Measurements from ENCODE around the gene PMM2.
"Not testable (repeated sequence)": the region's sequence is repeated elsewhere in the genome, so short reads cannot be mapped to it uniquely, and the experiment has no call there.

Gene PMM2

GRCh38 chr16:8812162-8812843 is 14.7 kb downstream of the PMM2 start:
- no peak for TF ChIP-seq JUND (IDR thresholded peaks at IDR 0.05; ENCODE audit: low read depth)
- in situ Hi-C loops (cut with HindIII; ENCODE audit: low pct_unique_long_range_greater_than_20kb, low sequenced_read_pairs): no loop called here
- no peak for DNase-seq (ENCODE audit: low read depth in 1 of 2, low spot score in 1 of 2)

GRCh38 chr16:8814095-8814806 is 16.6 kb downstream of the PMM2 start:
- in situ Hi-C loops (cut with HindIII; ENCODE audit: low pct_unique_long_range_greater_than_20kb, low sequenced_read_pairs): no loop called here
- TF ChIP-seq JUND (IDR thresholded peaks at IDR 0.05; ENCODE audit: low read depth): no peak
- no peak for DNase-seq (ENCODE audit: low read depth in 1 of 2, low spot score in 1 of 2)

- no peak for TF ChIP-seq JUND (IDR thresholded peaks at IDR 0.05; ENCODE audit: low read depth)
- in situ Hi-C loops (cut with HindIII; ENCODE audit: low pct_unique_long_range_greater_than_20kb, low sequenced_read_pairs): no loop called here
- no peak for DNase-seq (ENCODE audit: low read depth in 1 of 2, low spot score in 1 of 2)
Measured at GRCh38 chr16:8816967-8817655, 19.5 kb downstream of the PMM2 start.

DNA sequence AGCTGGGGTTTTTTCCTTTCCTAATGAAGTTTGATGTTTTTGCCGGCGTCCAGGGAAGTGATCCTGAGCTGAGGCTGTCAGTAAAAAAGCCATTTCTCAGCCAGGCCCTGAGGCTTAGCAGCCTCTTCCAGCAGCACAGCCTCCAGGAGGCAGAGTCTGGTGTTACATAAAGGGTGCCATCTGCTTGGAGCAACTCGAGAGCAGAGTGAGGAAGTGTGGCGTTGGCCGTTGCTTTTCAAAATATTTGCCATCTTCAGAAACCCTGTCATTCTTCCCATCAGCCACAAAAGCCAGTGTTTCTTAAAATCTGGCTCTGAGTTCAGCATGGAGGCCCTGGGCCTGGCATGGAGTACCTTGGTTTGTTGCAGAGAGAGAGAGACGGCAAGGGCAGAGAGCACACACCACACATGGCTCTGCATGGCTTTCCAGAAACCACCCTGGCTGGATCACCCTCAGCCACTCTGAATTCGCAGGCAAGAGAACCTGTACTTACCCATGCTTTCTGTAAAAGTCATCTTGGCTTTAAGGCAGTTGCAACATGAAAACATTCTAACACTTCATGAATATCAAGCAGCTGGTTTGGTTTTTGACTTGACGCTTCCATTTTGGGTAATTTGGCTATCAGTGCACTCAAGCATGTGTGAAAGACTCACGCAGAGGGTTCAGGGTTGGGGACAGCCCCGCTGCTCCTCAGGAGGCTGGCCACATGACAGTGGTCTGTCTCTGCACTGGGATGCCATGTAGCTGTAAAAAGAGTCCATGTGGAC is 21.0 kb downstream of the PMM2 start:
- DNase-seq (ENCODE audit: low read depth in 1 of 2, low spot score in 1 of 2): no peak
- in situ Hi-C loops (cut with HindIII; ENCODE audit: low pct_unique_long_range_greater_than_20kb, low sequenced_read_pairs): no loop called here
- TF ChIP-seq JUND (IDR thresholded peaks at IDR 0.05; ENCODE audit: low read depth): no peak

DNA sequence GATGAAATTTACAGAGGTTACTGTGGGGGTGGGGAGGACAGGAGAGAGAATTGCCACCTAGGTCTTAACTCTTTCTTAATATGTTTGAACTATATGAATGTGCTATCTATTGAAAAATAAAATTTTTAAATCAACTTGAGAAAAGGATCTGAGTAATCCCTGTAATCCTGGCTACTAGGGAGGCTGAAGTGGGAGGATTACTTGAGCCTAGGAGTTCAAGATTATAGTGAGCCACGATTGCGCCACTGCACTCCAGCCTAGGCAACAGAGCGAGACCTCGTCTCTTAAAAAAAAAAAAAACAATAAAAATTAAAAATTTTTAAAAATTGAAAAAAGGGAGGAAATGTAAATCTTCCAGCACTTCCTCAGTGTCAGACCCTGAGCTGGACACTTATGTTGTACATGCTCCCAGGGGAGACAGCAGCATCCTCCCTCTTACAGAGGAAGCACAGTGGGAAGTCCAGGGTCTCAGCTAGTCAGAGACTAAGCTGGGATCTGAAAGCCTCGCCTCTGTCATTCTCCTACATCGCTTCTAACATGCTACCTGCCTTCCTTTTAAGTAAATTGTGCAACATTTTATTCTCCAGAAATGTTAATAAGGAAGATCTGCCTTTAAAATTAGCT is 21.9 kb downstream of the PMM2 start:
- in situ Hi-C loops (cut with HindIII; ENCODE audit: low pct_unique_long_range_greater_than_20kb, low sequenced_read_pairs): no loop called here
- no peak for DNase-seq (ENCODE audit: low read depth in 1 of 2, low spot score in 1 of 2)

GRCh38 chr16:8822403-8822802 is 24.8 kb downstream of the PMM2 start:
- no peak for DNase-seq (ENCODE audit: low read depth in 1 of 2, low spot score in 1 of 2)
- in situ Hi-C loops (cut with HindIII; ENCODE audit: low pct_unique_long_range_greater_than_20kb, low sequenced_read_pairs): no loop called here
- no peak for TF ChIP-seq JUND (IDR thresholded peaks at IDR 0.05; ENCODE audit: low read depth)

More for the DNA sequence above, 21.9 kb downstream of the PMM2 start:
- no peak for TF ChIP-seq JUND (IDR thresholded peaks at IDR 0.05; ENCODE audit: low read depth)

DNA sequence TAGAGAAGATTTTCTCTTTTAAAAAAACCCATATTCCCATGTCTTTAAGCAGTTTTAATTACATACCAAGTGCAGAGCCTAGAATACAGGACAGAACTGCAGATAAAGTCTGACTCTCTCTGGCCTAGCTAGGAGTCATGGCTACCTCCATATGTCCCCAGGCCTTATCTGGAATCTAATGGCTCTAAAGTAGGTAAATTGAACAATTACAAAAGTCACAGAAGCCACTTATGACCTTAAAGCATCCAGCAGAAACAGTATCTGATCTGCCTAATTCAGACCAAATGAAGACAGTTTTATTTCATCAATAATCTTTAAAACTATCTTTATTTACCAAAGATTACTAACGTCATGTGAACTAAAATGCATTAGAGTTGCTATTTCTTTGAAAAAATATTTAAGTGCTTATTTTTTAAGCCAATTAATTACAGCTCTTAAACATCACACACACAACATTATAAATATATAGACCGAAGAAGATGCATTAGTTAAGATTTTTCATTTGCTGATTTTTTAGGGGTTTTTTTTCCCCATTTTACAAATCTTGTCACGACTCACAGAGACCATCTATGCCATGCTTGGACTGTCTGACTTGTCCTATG is 28.7 kb downstream of the PMM2 start:
- no peak for TF ChIP-seq JUND (IDR thresholded peaks at IDR 0.05; ENCODE audit: low read depth)
- in situ Hi-C loops (cut with HindIII; ENCODE audit: low pct_unique_long_range_greater_than_20kb, low sequenced_read_pairs): no loop called here
- DNase-seq (ENCODE audit: low read depth in 1 of 2, low spot score in 1 of 2): no peak

- TF ChIP-seq JUND (IDR thresholded peaks at IDR 0.05; ENCODE audit: low read depth): no peak
- in situ Hi-C loops (cut with HindIII; ENCODE audit: low pct_unique_long_range_greater_than_20kb, low sequenced_read_pairs): no loop called here
- no peak for DNase-seq (ENCODE audit: low read depth in 1 of 2, low spot score in 1 of 2)
Measured at GRCh38 chr16:8828541-8829165, 31.0 kb downstream of the PMM2 start.

GRCh38 chr16:8831450-8831849 is 33.8 kb downstream of the PMM2 start:
- no peak for DNase-seq (ENCODE audit: low read depth in 1 of 2, low spot score in 1 of 2)
- no peak for TF ChIP-seq JUND (IDR thresholded peaks at IDR 0.05; ENCODE audit: low read depth)
- in situ Hi-C loops (cut with HindIII; ENCODE audit: low pct_unique_long_range_greater_than_20kb, low sequenced_read_pairs): no loop called here

- TF ChIP-seq JUND (IDR thresholded peaks at IDR 0.05; ENCODE audit: low read depth): no peak
- in situ Hi-C loops (cut with HindIII; ENCODE audit: low pct_unique_long_range_greater_than_20kb, low sequenced_read_pairs): no loop called here
- no peak for DNase-seq (ENCODE audit: low read depth in 1 of 2, low spot score in 1 of 2)
Measured at GRCh38 chr16:8831871-8832716, 34.5 kb downstream of the PMM2 start.

DNA sequence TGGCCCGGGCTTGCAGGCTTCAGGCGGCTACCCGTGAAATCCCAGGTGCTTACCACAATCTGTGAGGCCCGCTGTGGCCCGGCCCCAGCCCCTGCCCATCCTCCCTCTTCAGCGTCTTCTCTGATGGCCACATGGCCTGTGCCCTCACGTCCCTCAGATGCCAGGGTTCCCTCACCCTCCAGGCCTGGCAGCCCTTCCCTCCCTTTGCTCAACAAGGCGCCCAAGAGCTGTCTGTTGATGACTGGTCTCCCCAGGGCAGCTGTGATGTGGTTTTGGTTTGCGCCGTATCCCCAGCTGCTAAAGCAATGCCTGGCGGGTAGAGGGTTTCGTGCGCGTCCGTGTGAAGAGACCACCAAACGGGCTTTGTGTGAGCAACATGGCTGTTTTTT is 35.1 kb downstream of the PMM2 start:
- no peak for TF ChIP-seq JUND (IDR thresholded peaks at IDR 0.05; ENCODE audit: low read depth)
- no peak for DNase-seq (ENCODE audit: low read depth in 1 of 2, low spot score in 1 of 2)
- in situ Hi-C loops (cut with HindIII; ENCODE audit: low pct_unique_long_range_greater_than_20kb, low sequenced_read_pairs): no loop called here

DNA sequence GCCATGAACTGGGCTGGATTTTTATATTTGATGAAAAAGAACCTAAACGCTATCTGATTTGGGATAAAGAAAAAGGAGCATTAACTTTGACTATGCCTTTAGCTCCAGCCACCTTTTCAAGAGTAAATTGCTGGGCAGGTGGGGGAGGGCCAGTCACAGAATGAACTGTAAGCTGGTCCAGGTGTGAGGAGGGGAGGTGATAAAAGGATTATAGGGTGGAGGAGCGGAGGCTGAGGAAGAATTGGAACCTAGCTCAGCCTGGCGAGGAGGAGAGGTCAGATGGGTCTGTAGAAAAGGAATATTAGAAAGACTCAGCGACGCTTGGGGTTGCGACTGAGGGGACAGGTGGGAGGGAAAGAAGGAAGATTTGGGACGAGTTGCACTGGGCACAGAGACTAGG is 39.2 kb downstream of the PMM2 start:
- in situ Hi-C loops (cut with HindIII; ENCODE audit: low pct_unique_long_range_greater_than_20kb, low sequenced_read_pairs); DNase-seq (ENCODE audit: low read depth in 1 of 2, low spot score in 1 of 2): not testable (repeated sequence)

- in situ Hi-C loops (cut with HindIII; ENCODE audit: low pct_unique_long_range_greater_than_20kb, low sequenced_read_pairs); DNase-seq (ENCODE audit: low read depth in 1 of 2, low spot score in 1 of 2): not testable (repeated sequence)
Measured at GRCh38 chr16:8837594-8837993, 40.0 kb downstream of the PMM2 start.

GRCh38 chr16:8842016-8842415 is 44.4 kb downstream of the PMM2 start:
- DNase-seq (ENCODE audit: low read depth in 1 of 2, low spot score in 1 of 2); in situ Hi-C loops (cut with HindIII; ENCODE audit: low pct_unique_long_range_greater_than_20kb, low sequenced_read_pairs): not testable (repeated sequence)

- in situ Hi-C loops (cut with HindIII; ENCODE audit: low pct_unique_long_range_greater_than_20kb, low sequenced_read_pairs); DNase-seq (ENCODE audit: low read depth in 1 of 2, low spot score in 1 of 2): not testable (repeated sequence)
Measured at GRCh38 chr16:8843296-8843695, 45.7 kb downstream of the PMM2 start.
